ENCODE measurements around the gene OAS2.

DNA sequence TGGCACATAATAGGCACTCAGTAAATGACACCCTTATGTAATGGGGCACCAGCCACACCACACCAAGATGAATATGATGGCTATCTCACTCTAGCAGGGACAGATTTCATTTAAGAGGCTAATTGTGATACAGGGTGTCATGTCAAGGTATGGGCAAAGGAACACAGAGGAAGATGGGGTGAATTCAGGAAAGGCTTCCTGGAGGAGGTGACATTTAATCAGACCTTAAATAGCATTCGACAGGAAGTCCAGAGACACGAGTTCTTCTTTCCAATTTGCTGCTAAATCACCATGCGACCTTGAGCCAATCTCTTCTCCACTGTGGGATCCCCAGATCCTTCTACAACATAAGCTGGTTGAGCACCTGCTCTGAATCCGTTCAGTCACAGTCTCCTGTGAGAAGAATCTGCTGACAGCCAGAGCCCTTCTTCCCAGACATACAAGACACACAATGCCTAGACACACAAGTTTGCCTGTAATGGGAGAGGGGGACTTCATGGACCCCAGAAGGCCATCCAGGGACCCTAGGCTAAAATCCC is 76.7 kb downstream of the OAS2 start:
- TF ChIP-seq, protein P1, sequence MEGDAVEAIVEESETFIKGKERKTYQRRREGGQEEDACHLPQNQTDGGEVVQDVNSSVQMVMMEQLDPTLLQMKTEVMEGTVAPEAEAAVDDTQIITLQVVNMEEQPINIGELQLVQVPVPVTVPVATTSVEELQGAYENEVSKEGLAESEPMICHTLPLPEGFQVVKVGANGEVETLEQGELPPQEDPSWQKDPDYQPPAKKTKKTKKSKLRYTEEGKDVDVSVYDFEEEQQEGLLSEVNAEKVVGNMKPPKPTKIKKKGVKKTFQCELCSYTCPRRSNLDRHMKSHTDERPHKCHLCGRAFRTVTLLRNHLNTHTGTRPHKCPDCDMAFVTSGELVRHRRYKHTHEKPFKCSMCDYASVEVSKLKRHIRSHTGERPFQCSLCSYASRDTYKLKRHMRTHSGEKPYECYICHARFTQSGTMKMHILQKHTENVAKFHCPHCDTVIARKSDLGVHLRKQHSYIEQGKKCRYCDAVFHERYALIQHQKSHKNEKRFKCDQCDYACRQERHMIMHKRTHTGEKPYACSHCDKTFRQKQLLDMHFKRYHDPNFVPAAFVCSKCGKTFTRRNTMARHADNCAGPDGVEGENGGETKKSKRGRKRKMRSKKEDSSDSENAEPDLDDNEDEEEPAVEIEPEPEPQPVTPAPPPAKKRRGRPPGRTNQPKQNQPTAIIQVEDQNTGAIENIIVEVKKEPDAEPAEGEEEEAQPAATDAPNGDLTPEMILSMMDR (IDR thresholded peaks at IDR 0.05; ENCODE audit: insufficient read depth, low read length, poor library complexity, severe bottlenecking), result no peak
- no peak for TF ChIP-seq EZH2phosphoT487 (conservative IDR thresholded peaks at IDR 0.05; ENCODE audit: low read length)

Data from SU-DHL-6 (cell line).